ENCODE results near the gene LTBP1. TPM values are rescaled to one million over a fixed set of nuclear protein-coding genes. Genes with fewer than 3 reads are reported as not detected.

Gene LTBP1
- total and polyA plus RNA-seq, 2 experiments from 2014 or later = 15.7 to 49.8 TPM

GRCh38 chr2:33009249-33009648 is 62.5 kb downstream of the LTBP1 start:
- Histone ChIP-seq H3K79me2 (replicated peaks; ENCODE audit: insufficient read depth) (no peaks in the 10 kb centered on the region), H3K36me3 (ENCODE audit: insufficient read depth) (no peaks in the 10 kb centered on the region), H3K27me3 (ENCODE audit: insufficient read depth) (no peaks in the 10 kb centered on the region), H3K27ac (ENCODE audit: low read depth) (no peak overlapping the region), H3F3A (replicated peaks; ENCODE audit: low read depth) (no peaks in the 10 kb centered on the region), H3K9me2 (ENCODE audit: insufficient read depth) (no peaks in the 10 kb centered on the region), H3K4me3 (no peak overlapping the region), H3K4me1 (ENCODE audit: insufficient read depth) (peaks cover 10% of the 10 kb centered on the region; the same call in 1 of the 2 replicates), H2AFZ (no peak overlapping the region), H3K4me2 (no peak overlapping the region), H4K20me1 (replicated peaks; ENCODE audit: insufficient read depth) (no peaks in the 10 kb centered on the region)
- ATAC-seq (no peak), DNase-seq (ENCODE audit: low spot score) (no peak)
- peaks cover 3% of the 10 kb centered on the region for H3K27me3 Mint-ChIP-seq (ENCODE audit: insufficient read depth, low read depth, poor library complexity)
- H3K9me3 Mint-ChIP-seq = no peaks in the 10 kb centered on the region
- H3K4me3 Mint-ChIP-seq = no peak overlapping the region
- H3K27ac Mint-ChIP-seq = no peak overlapping the region
- no peak for TF ChIP-seq POLR2AphosphoS5 (IDR thresholded peaks at IDR 0.05; ENCODE audit: low read depth)
- TF ChIP-seq EZH2phosphoT487 (IDR thresholded peaks at IDR 0.05; ENCODE audit: unreplicated experiment) = no peak
- no peak for TF ChIP-seq ZNF114 (CRISPR knock-in tag; IDR thresholded peaks at IDR 0.05)
- TF ChIP-seq ETS1 (IDR thresholded peaks at IDR 0.05) = no peak
- TF ChIP-seq NANOG (IDR thresholded peaks at IDR 0.05; ENCODE audit: borderline replicate concordance) = no peak
- no peak for TF ChIP-seq JUNB (IDR thresholded peaks at IDR 0.05; ENCODE audit: unreplicated experiment)
- TF ChIP-seq STAT1 (IDR thresholded peaks at IDR 0.05; ENCODE audit: unreplicated experiment) = no peak
- TF ChIP-seq ZNF331 (CRISPR knock-in tag; IDR thresholded peaks at IDR 0.05; ENCODE audit: low read depth) = no peak
- no peak for TF ChIP-seq REST (IDR thresholded peaks at IDR 0.05; ENCODE audit: unreplicated experiment)
- no peak for TF ChIP-seq CTCF (conservative IDR thresholded peaks at IDR 0.05; ENCODE audit: low read depth in 2 of 2)
- no peak for TF ChIP-seq ZNF462 (CRISPR knock-in tag; IDR thresholded peaks at IDR 0.05)
- TF ChIP-seq EZH2 (IDR thresholded peaks at IDR 0.05; ENCODE audit: low read depth, unreplicated experiment) = no peak
- TF ChIP-seq CREB1 (CRISPR knock-in tag; IDR thresholded peaks at IDR 0.05; ENCODE audit: low read depth) = no peak
- H3K36me3 Mint-ChIP-seq (ENCODE audit: low read depth) = no peaks in the 10 kb centered on the region
- peaks cover 9% of the 10 kb centered on the region; the same call in 2 of the 3 replicates for H3K4me1 Mint-ChIP-seq

All from GM23338 (cell line).